ENCODE results near the gene TBC1D19.
"Not testable (repeated sequence)": the region's sequence is repeated elsewhere in the genome, so short reads cannot be mapped to it uniquely, and the experiment has no call there.

TBC1D19 gene

GRCh38 chr4:26682436-26682835 is 98.6 kb downstream of the TBC1D19 start:
- no peak for DNase-seq

GRCh38 chr4:26685250-26685649 is 101.4 kb downstream of the TBC1D19 start:
- no peak for DNase-seq
- Histone ChIP-seq H3K4me3 (ENCODE audit: low read depth, low read length) (no peak overlapping the region), H3K4me1 (no peaks in the 10 kb centered on the region), H3K27me3 (no peaks in the 10 kb centered on the region), H3K9me3 (no peaks in the 10 kb centered on the region), H3K36me3 (no peaks in the 10 kb centered on the region)
- TF ChIP-seq CTCF (IDR thresholded peaks at IDR 0.05; ENCODE audit: low read depth, low read length) = no peak

More at GRCh38 chr4:26682436-26682835, 98.6 kb downstream of the TBC1D19 start:
- no peak for TF ChIP-seq CTCF (IDR thresholded peaks at IDR 0.05; ENCODE audit: low read depth, low read length)
- Histone ChIP-seq H3K4me1 (no peaks in the 10 kb centered on the region), H3K36me3 (no peaks in the 10 kb centered on the region), H3K9me3 (no peaks in the 10 kb centered on the region), H3K27me3 (no peaks in the 10 kb centered on the region), H3K4me3 (ENCODE audit: low read depth, low read length) (no peak overlapping the region)

- Histone ChIP-seq H3K9me3 (no peaks in the 10 kb centered on the region), H3K27me3 (no peaks in the 10 kb centered on the region), H3K36me3 (no peaks in the 10 kb centered on the region), H3K4me3 (ENCODE audit: low read depth, low read length) (no peak overlapping the region), H3K4me1 (no peaks in the 10 kb centered on the region)
- no peak for DNase-seq
- TF ChIP-seq CTCF (IDR thresholded peaks at IDR 0.05; ENCODE audit: low read depth, low read length) = no peak
Observed at GRCh38 chr4:26687728-26688127, 103.8 kb downstream of the TBC1D19 start.

GRCh38 chr4:26690506-26690905 is 106.6 kb downstream of the TBC1D19 start:
- no peak for DNase-seq
- no peak for TF ChIP-seq CTCF (IDR thresholded peaks at IDR 0.05; ENCODE audit: low read depth, low read length)
- Histone ChIP-seq H3K27me3 (no peaks in the 10 kb centered on the region), H3K36me3 (no peaks in the 10 kb centered on the region), H3K4me1 (no peaks in the 10 kb centered on the region), H3K4me3 (ENCODE audit: low read depth, low read length) (no peak overlapping the region), H3K9me3 (no peaks in the 10 kb centered on the region)

GRCh38 chr4:26692014-26692726 is 108.3 kb downstream of the TBC1D19 start:
- Histone ChIP-seq H3K4me3 (ENCODE audit: low read depth, low read length) (no peak overlapping the region), H3K9me3 (no peaks in the 10 kb centered on the region), H3K4me1 (no peaks in the 10 kb centered on the region), H3K36me3 (no peaks in the 10 kb centered on the region), H3K27me3 (no peaks in the 10 kb centered on the region)
- no peak for TF ChIP-seq CTCF (IDR thresholded peaks at IDR 0.05; ENCODE audit: low read depth, low read length)
- no peak for DNase-seq

- H3K36me3 ChIP-seq; H3K27me3 ChIP-seq; H3K9me3 ChIP-seq; DNase-seq; H3K4me3 ChIP-seq (ENCODE audit: low read depth, low read length); H3K4me1 ChIP-seq: not testable (repeated sequence)
Observed at GRCh38 chr4:26694131-26694530, 110.2 kb downstream of the TBC1D19 start.
